Parathyroid adenoma (tissue), 2 donors: Measurements from ENCODE around the gene BCAP29.
A peak's percentile ranks its signal among the peaks of the same experiment; 100 is the strongest.

Experiments
- H2AFZ ChIP-seq: fragments of 300-600 bp; sonication (generic); one replicate; pipeline ENCODE4 v1.7.0; 2017; ENCODE audit warnings: antibody characterized with exemption, mild to moderate bottlenecking
- H3K27ac ChIP-seq: fragments of 300-600 bp; sonication (generic); one replicate; pipeline ENCODE4 v1.7.0; 2017
- H3K27me3 ChIP-seq: fragments of 300-600 bp; sonication (generic); one replicate; pipeline ENCODE4 v1.7.0; 2017; ENCODE audit warnings: low read length; ENCODE audit not compliant: control insufficient read depth, insufficient read depth
- H3K36me3 ChIP-seq: fragments of 300-600 bp; sonication (generic); one replicate; pipeline ENCODE4 v1.7.0; 2017; ENCODE audit warnings: low read length; ENCODE audit not compliant: control insufficient read depth, insufficient read depth
- H3K4me1 ChIP-seq: fragments of 300-600 bp; sonication (generic); one replicate; pipeline ENCODE4 v1.7.0; 2017; ENCODE audit warnings: control low read depth
- H3K4me2 ChIP-seq: fragments of 300-600 bp; sonication (generic); one replicate; pipeline ENCODE4 v1.7.0; 2017; ENCODE audit warnings: low read length
- H3K4me3 ChIP-seq: fragments of 300-600 bp; sonication (generic); one replicate; pipeline ENCODE4 v1.7.0; 2017; ENCODE audit warnings: low read depth, low read length
- H3K79me2 ChIP-seq: fragments of 300-600 bp; sonication (generic); one replicate; pipeline ENCODE4 v1.7.0; 2017; ENCODE audit warnings: control low read depth
- H3K9ac ChIP-seq: fragments of 300-600 bp; sonication (generic); one replicate; pipeline ENCODE4 v1.7.0; 2017; ENCODE audit warnings: mild to moderate bottlenecking
- H3K9me3 ChIP-seq: fragments of 300-600 bp; sonication (generic); one replicate; pipeline ENCODE4 v1.7.0; 2017; ENCODE audit warnings: low read length; ENCODE audit not compliant: control insufficient read depth
- CTCF ChIP-seq: fragments of 300-600 bp; sonication (generic); IDR thresholded peaks from one replicate; pipeline ENCODE4 v1.7.0; 2017; ENCODE audit warnings: antibody characterized with exemption, mild to moderate bottlenecking
- donor health status: primary hyperparathyroidism.

Gene BCAP29

DNA sequence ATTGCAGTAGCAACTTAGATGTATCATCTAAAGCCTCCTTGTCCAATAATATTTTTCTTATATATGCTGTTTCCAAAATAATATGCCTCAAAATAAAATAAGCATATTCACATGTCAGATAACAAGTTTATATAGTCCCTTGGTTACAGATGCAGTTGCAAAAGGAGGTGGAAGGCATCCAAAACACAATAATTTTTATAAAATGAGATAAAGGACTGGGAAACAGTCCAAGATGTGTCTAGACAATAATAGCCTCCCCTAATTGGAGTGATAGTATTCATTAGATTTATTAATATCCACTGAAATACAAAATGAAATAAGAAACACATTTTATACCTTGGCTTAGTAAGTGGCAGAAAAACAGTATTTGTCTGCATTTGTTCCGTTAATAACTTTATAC, 30.3 kb downstream of the BCAP29 start:
- TF ChIP-seq CTCF: no peak
- no peaks in the 10 kb centered on the region for H3K9me3 ChIP-seq
- H3K27me3 ChIP-seq: no peaks in the 10 kb centered on the region
- H3K4me3 ChIP-seq: no peak overlapping the region
- no peak overlapping the region for H3K27ac ChIP-seq
- H3K9ac ChIP-seq: no peak overlapping the region
- H3K4me2 ChIP-seq: peak overlapping the region; percentile 37
- no peak overlapping the region for H2AFZ ChIP-seq
- peaks cover 6% of the 10 kb centered on the region for H3K4me1 ChIP-seq
- H3K79me2 ChIP-seq: no peaks in the 10 kb centered on the region
- H3K36me3 ChIP-seq: no peaks in the 10 kb centered on the region

GRCh38 chr7:107613439-107613838, 33.4 kb downstream of the BCAP29 start:
- Histone ChIP-seq H3K27ac (no peak overlapping the region), H3K36me3 (no peaks in the 10 kb centered on the region), H3K4me3 (no peak overlapping the region), H3K4me2 (no peak overlapping the region), H3K79me2 (no peaks in the 10 kb centered on the region), H3K27me3 (no peaks in the 10 kb centered on the region), H3K9me3 (no peaks in the 10 kb centered on the region), H2AFZ (no peak overlapping the region), H3K4me1 (peaks cover 6% of the 10 kb centered on the region), H3K9ac (no peak overlapping the region)
- TF ChIP-seq CTCF: no peak

DNA sequence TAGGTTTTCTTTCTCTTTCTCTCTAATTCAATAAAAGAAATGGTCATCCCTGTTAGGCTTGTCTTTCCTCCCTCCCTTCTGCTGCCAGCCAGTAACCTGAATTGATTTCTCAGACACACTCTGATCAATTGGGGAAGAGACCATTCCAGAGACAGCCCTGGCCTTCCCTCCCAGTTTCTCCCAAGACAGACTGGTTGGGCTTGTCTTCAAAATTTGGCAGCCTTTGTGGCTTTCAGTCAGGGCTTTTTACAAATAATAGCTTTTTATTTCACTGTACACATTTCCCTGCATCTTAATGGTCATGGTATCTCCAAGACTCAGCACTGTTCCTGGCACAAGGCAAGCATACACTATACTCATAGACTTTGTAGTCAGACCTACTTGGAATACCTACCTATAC, 33.9 kb downstream of the BCAP29 start:
- Histone ChIP-seq H3K9me3 (no peaks in the 10 kb centered on the region), H3K4me3 (no peak overlapping the region)
- no peak for TF ChIP-seq CTCF

GRCh38 chr7:107614425-107614824, 34.4 kb downstream of the BCAP29 start:
- no peak for TF ChIP-seq CTCF

More for the DNA sequence above, 33.9 kb downstream of the BCAP29 start:
- H3K36me3 ChIP-seq: no peaks in the 10 kb centered on the region
- peak overlapping the region; percentile 0 for H3K4me2 ChIP-seq
- peaks cover 6% of the 10 kb centered on the region for H3K4me1 ChIP-seq
- H3K27me3 ChIP-seq: no peaks in the 10 kb centered on the region
- no peak overlapping the region for H3K9ac ChIP-seq
- no peak overlapping the region for H3K27ac ChIP-seq
- no peaks in the 10 kb centered on the region for H3K79me2 ChIP-seq
- no peak overlapping the region for H2AFZ ChIP-seq

GRCh38 chr7:107615910-107616680, 36.0 kb downstream of the BCAP29 start:
- Histone ChIP-seq H3K36me3 (no peaks in the 10 kb centered on the region), H3K4me2 (no peak overlapping the region), H3K27me3 (no peaks in the 10 kb centered on the region), H3K9me3 (no peaks in the 10 kb centered on the region), H3K4me3 (no peak overlapping the region), H3K79me2 (no peaks in the 10 kb centered on the region), H3K9ac (no peak overlapping the region), H3K4me1 (peaks cover 6% of the 10 kb centered on the region), H3K27ac (no peak overlapping the region), H2AFZ (no peak overlapping the region)
- no peak for TF ChIP-seq CTCF

More at GRCh38 chr7:107614425-107614824, 34.4 kb downstream of the BCAP29 start:
- H3K79me2 ChIP-seq: no peaks in the 10 kb centered on the region
- H3K4me2 ChIP-seq: peak overlapping the region; percentile 64
- peaks cover 6% of the 10 kb centered on the region for H3K4me1 ChIP-seq
- H3K9ac ChIP-seq: no peak overlapping the region
- H3K9me3 ChIP-seq: no peaks in the 10 kb centered on the region
- H2AFZ ChIP-seq: no peak overlapping the region
- no peak overlapping the region for H3K27ac ChIP-seq
- H3K27me3 ChIP-seq: no peaks in the 10 kb centered on the region
- H3K4me3 ChIP-seq: no peak overlapping the region
- H3K36me3 ChIP-seq: no peaks in the 10 kb centered on the region
